ENCODE results near the gene ENPP1.
"Not testable (repeated sequence)": the region's sequence is repeated elsewhere in the genome, so short reads cannot be mapped to it uniquely, and the experiment has no call there.

The ENPP1 gene

GRCh38 chr6:131831392-131831791, 23.6 kb downstream of the ENPP1 start:
- DNase-seq (ENCODE audit: low read depth) = no peak

- no peak for DNase-seq (ENCODE audit: low read depth)
Measured at GRCh38 chr6:131831886-131832285, 24.1 kb downstream of the ENPP1 start.

GRCh38 chr6:131832363-131832762, 24.5 kb downstream of the ENPP1 start:
- DNase-seq (ENCODE audit: low read depth) = no peak

GRCh38 chr6:131838051-131838450, 30.2 kb downstream of the ENPP1 start:
- DNase-seq (ENCODE audit: low read depth) = no peak

- no peak for DNase-seq (ENCODE audit: low read depth)
Measured at GRCh38 chr6:131839388-131839787, 31.6 kb downstream of the ENPP1 start.

- no peak for DNase-seq (ENCODE audit: low read depth)
Measured at GRCh38 chr6:131840441-131840840, 32.6 kb downstream of the ENPP1 start.

- DNase-seq (ENCODE audit: low read depth) = no peak
Measured at GRCh38 chr6:131840936-131841583, 33.2 kb downstream of the ENPP1 start.

- no peak for DNase-seq (ENCODE audit: low read depth)
Measured at GRCh38 chr6:131843768-131844167, 35.9 kb downstream of the ENPP1 start.

GRCh38 chr6:131844243-131844841, 36.5 kb downstream of the ENPP1 start:
- DNase-seq (ENCODE audit: low read depth) = no peak

- DNase-seq (ENCODE audit: low read depth) = no peak
Measured at GRCh38 chr6:131846023-131846663, 38.3 kb downstream of the ENPP1 start.

GRCh38 chr6:131846905-131847304, 39.1 kb downstream of the ENPP1 start:
- no peak for DNase-seq (ENCODE audit: low read depth)

GRCh38 chr6:131849799-131850198, 42.0 kb downstream of the ENPP1 start:
- DNase-seq (ENCODE audit: low read depth) = no peak

GRCh38 chr6:131851049-131851769, 43.4 kb downstream of the ENPP1 start:
- DNase-seq (ENCODE audit: low read depth) = no peak

GRCh38 chr6:131852200-131852599, 44.4 kb downstream of the ENPP1 start:
- DNase-seq (ENCODE audit: low read depth) = no peak

- DNase-seq (ENCODE audit: low read depth) = no peak
Measured at GRCh38 chr6:131854803-131855202, 47.0 kb downstream of the ENPP1 start.

- DNase-seq (ENCODE audit: low read depth) = no peak
Measured at GRCh38 chr6:131858765-131859415, 51.1 kb downstream of the ENPP1 start.

- DNase-seq (ENCODE audit: low read depth) = not testable (repeated sequence)
Measured at GRCh38 chr6:131859658-131860057, 51.8 kb downstream of the ENPP1 start.

- DNase-seq (ENCODE audit: low read depth) = no peak
Measured at GRCh38 chr6:131861381-131861780, 53.6 kb downstream of the ENPP1 start.

GRCh38 chr6:131862476-131862875, 54.7 kb downstream of the ENPP1 start:
- no peak for DNase-seq (ENCODE audit: low read depth)

- no peak for DNase-seq (ENCODE audit: low read depth)
Measured at GRCh38 chr6:131867744-131868143, 59.9 kb downstream of the ENPP1 start.

- no peak for DNase-seq (ENCODE audit: low read depth)
Measured at GRCh38 chr6:131868836-131869235, 61.0 kb downstream of the ENPP1 start.

GRCh38 chr6:131875647-131876046, 67.8 kb downstream of the ENPP1 start:
- DNase-seq (ENCODE audit: low read depth) = no peak
